ENCODE data around the gene ARMC12.

DNA sequence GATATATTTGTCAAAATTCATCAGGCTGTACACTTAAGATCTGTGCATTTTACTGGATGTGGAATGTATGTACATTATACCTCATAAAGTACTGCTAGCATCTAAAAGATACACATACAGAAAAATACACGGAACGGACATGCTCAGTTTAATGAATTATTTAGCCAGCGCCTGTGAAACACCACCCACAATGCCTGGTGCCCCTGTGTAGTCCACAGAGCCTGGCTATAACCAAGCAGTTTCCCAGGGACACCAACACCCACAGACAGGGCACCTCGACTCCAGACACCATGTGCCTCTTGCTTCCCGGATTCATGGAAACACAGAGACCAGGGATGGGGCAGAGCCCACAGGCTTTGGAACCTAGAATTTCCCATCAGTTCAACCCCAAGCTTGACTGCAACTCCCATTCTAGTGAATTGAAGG, 17.4 kb upstream of the ARMC12 start:
- no peak for TF ChIP-seq ZNF70 (CRISPR knock-in tag; IDR thresholded peaks at IDR 0.05)
- TF ChIP-seq, protein P1, sequence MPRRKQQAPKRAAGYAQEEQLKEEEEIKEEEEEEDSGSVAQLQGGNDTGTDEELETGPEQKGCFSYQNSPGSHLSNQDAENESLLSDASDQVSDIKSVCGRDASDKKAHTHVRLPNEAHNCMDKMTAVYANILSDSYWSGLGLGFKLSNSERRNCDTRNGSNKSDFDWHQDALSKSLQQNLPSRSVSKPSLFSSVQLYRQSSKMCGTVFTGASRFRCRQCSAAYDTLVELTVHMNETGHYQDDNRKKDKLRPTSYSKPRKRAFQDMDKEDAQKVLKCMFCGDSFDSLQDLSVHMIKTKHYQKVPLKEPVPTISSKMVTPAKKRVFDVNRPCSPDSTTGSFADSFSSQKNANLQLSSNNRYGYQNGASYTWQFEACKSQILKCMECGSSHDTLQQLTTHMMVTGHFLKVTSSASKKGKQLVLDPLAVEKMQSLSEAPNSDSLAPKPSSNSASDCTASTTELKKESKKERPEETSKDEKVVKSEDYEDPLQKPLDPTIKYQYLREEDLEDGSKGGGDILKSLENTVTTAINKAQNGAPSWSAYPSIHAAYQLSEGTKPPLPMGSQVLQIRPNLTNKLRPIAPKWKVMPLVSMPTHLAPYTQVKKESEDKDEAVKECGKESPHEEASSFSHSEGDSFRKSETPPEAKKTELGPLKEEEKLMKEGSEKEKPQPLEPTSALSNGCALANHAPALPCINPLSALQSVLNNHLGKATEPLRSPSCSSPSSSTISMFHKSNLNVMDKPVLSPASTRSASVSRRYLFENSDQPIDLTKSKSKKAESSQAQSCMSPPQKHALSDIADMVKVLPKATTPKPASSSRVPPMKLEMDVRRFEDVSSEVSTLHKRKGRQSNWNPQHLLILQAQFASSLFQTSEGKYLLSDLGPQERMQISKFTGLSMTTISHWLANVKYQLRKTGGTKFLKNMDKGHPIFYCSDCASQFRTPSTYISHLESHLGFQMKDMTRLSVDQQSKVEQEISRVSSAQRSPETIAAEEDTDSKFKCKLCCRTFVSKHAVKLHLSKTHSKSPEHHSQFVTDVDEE (CRISPR knock-in tag; IDR thresholded peaks at IDR 0.05), result no peak
- TF ChIP-seq, protein P2, sequence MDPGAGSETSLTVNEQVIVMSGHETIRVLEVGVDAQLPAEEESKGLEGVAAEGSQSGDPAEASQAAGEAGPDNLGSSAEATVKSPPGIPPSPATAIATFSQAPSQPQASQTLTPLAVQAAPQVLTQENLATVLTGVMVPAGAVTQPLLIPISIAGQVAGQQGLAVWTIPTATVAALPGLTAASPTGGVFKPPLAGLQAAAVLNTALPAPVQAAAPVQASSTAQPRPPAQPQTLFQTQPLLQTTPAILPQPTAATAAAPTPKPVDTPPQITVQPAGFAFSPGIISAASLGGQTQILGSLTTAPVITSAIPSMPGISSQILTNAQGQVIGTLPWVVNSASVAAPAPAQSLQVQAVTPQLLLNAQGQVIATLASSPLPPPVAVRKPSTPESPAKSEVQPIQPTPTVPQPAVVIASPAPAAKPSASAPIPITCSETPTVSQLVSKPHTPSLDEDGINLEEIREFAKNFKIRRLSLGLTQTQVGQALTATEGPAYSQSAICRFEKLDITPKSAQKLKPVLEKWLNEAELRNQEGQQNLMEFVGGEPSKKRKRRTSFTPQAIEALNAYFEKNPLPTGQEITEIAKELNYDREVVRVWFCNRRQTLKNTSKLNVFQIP (CRISPR knock-in tag; IDR thresholded peaks at IDR 0.05; ENCODE audit: borderline replicate concordance, low read depth), result no peak
- no peak for TF ChIP-seq ZFP30 (CRISPR knock-in tag; IDR thresholded peaks at IDR 0.05)
- TF ChIP-seq ZNF565 (CRISPR knock-in tag; conservative IDR thresholded peaks at IDR 0.05; ENCODE audit: low read depth), result no peak
- no peak for TF ChIP-seq ARNTL (CRISPR knock-in tag; IDR thresholded peaks at IDR 0.05; ENCODE audit: borderline replicate concordance, low read depth)
- TF ChIP-seq, protein P3, sequence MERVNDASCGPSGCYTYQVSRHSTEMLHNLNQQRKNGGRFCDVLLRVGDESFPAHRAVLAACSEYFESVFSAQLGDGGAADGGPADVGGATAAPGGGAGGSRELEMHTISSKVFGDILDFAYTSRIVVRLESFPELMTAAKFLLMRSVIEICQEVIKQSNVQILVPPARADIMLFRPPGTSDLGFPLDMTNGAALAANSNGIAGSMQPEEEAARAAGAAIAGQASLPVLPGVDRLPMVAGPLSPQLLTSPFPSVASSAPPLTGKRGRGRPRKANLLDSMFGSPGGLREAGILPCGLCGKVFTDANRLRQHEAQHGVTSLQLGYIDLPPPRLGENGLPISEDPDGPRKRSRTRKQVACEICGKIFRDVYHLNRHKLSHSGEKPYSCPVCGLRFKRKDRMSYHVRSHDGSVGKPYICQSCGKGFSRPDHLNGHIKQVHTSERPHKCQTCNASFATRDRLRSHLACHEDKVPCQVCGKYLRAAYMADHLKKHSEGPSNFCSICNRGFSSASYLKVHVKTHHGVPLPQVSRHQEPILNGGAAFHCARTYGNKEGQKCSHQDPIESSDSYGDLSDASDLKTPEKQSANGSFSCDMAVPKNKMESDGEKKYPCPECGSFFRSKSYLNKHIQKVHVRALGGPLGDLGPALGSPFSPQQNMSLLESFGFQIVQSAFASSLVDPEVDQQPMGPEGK (CRISPR knock-in tag; IDR thresholded peaks at IDR 0.05; ENCODE audit: borderline replicate concordance), result no peak
- TF ChIP-seq TCF4 (CRISPR knock-in tag; IDR thresholded peaks at IDR 0.05; ENCODE audit: borderline replicate concordance), result no peak
- TF ChIP-seq CSDC2 (CRISPR knock-in tag; IDR thresholded peaks at IDR 0.05), result no peak
- TF ChIP-seq, protein P4, sequence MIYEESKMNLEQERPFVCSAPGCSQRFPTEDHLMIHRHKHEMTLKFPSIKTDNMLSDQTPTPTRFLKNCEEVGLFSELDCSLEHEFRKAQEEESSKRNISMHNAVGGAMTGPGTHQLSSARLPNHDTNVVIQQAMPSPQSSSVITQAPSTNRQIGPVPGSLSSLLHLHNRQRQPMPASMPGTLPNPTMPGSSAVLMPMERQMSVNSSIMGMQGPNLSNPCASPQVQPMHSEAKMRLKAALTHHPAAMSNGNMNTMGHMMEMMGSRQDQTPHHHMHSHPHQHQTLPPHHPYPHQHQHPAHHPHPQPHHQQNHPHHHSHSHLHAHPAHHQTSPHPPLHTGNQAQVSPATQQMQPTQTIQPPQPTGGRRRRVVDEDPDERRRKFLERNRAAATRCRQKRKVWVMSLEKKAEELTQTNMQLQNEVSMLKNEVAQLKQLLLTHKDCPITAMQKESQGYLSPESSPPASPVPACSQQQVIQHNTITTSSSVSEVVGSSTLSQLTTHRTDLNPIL (CRISPR knock-in tag; IDR thresholded peaks at IDR 0.05; ENCODE audit: low read depth), result no peak
- TF ChIP-seq TOX (CRISPR knock-in tag; IDR thresholded peaks at IDR 0.05; ENCODE audit: borderline replicate concordance), result no peak
